Activated T-helper 9 cell treated with anti-CD3 and anti-CD28 coated beads, Interleukin-2, amount 50 U/mL, for 16 hours (primary cell): ENCODE measurements around the gene NAB1.

ENCODE experiments used
- DNase-seq: peaks from one replicate; pipeline ENCODE4 v3.0.0-alpha.2; 2020; ENCODE audit warnings: low read depth

NAB1 gene

DNA sequence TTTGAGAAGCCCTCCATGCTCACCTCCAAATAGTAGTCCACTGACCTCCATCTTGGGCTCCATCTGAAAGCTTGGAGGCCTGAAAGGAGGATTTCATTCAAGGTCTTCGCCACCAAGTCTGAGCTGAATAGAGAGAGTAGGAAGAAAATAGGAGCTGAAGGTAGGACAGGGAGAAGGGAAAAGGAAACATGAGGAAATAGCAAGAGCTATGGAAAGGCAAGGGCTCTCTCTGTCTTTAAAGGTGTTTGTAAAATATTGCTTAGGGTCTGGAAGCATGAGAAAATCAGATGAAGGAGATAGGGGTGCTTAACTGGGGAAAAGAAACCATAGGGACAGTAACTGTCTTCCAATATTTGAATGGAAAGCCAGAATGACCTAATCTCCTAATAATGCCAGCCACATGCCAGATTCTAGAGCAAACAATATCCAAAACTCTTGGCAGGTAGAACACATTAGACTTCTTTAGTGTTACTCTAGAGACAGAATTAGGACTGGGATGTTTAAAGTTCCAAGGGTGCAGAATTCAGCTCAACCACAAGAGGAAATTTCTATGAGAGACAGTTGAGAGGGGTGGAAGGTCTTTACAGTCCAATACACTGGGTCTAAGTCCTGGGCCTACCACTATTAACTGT is 67.4 kb downstream of the NAB1 start:
- no peak for DNase-seq

DNA sequence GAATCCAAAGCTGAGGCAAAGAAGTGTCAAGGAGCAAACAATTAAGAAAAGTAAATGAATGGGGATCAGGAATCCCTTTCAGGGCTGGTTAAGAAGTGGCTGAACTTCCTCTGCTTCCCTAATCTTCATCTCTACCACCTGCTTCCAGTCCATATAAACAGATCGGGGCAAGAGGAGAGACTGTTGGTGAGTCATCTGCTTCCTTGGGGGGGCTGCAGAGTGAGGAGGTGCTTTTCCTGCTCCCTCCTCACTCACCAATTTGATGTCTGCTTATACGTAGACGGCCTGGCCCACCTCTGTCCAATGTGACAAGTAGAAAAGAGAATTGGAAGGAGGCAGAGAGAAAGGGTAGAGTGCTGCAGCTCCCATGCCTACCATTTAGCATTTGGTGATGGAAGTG is 68.4 kb downstream of the NAB1 start:
- DNase-seq: no peak

DNA sequence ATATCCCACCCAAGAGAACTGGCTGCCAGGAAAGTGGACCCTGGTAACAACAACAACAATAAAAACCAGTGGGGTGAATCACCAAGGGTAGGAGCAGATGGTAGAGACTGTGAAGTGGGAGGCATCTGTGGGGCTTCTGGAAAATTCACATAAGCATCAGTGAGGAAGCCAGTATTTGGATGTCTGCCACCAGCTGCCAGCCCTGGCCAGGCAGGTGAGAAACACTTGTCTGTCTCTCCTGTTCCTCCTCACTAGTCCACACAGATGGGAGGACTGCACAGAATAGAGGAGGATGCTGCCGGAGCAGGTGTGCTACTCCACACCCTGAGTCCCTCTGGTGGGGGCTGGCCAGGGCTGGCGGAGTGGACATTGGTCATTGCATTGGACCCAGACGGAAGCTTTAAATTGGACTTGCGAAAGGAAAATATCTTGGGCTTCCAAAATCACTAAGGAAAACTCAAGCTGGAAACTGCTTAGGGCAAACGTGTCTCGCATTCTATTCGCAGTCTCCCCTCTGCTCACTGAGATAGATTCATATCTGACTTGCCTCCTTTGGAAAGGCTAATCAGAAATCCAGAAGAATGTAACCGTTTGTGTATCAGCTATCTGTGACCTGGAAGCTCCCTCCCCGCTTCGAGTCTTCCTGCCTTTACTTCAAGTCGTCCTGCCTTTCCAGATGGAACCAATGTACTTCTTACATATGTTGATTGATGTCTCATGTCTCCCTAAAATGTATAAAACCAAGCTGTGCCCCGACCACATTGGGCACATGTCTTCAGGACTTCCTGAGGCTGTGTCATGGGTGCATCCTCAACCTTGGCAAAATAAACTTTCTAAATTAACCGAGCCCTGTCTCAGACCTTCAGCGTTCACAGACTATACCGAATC is 69.1 kb downstream of the NAB1 start:
- DNase-seq: no peak

DNA sequence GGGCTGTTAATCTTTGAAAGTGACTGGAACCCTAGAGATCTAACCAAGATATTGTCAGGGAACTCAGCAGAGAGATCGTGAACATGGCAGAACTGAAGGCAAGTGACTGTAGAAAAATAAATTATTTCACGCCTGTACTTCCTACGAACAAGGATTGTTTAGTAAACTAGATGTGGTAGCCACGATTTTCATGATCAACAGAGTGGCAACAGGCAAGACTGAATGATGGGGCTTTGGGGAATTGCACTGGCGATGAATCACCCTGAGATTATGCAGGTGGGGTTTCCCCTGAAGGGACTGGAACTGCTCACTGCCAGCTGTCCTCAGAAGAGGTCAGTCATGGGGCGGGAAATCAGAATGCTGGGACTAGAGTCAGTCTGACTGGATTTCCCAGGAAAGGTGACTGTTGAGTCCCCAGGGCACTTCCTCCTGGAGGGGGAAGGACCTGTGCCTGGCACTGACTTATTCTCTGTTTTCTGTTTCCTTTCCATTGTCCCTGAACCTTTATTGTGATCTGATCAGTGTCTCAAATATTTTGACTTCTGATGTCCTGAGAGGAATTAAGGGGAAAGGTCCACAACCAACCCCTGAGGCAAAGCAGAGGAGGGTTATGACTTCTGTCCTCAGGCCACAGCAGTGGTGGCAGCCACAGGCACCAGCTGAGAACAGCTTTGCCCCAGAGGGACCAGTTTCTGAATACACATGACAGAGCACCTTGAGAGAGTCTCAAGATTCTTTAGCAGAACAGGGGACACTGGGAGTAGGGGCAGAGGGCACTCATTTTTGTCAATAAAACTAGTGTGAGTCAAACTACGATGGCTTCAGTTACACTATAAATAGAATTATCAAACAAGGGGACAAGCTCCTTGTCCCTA is 70.0 kb downstream of the NAB1 start:
- peak; percentile 51 for DNase-seq

DNA sequence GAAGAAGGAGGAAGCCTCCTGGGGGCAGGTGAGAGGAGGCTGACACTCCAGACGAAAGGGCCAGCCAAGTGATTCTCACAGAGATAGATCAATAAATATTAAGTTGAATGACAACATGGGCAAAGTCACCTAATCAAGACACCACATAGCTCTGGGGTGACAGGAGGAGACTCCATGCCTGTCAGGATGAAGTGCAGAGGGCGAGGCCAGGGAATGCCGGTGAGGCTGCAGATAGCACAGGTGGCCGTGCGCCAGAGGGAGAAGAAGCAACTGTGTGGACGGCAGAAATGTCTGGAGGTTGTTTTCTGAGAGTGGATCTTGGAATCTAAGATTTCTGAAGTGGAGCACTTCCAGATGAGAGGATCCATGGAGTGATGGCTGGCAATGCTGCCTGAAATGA is 71.4 kb downstream of the NAB1 start:
- no peak for DNase-seq

DNA sequence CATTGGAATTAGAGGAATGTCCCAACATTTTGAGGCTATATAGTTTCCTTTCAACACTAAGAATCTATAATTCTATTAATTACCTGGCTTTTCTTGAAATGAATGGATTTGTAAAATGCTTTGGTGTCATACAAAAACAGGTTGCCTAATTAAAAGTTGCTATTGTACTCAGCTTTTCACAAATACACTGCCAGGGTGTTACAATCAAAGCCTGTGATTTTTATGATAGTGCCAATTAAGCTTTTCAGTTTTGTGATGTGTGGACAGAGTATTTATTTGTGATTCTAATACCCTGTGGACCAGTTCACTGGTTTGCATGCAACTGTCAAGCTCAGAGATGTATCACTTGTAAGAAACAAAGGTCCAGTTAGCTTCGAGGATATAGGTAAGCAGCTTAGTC is 71.8 kb downstream of the NAB1 start:
- no peak for DNase-seq

DNA sequence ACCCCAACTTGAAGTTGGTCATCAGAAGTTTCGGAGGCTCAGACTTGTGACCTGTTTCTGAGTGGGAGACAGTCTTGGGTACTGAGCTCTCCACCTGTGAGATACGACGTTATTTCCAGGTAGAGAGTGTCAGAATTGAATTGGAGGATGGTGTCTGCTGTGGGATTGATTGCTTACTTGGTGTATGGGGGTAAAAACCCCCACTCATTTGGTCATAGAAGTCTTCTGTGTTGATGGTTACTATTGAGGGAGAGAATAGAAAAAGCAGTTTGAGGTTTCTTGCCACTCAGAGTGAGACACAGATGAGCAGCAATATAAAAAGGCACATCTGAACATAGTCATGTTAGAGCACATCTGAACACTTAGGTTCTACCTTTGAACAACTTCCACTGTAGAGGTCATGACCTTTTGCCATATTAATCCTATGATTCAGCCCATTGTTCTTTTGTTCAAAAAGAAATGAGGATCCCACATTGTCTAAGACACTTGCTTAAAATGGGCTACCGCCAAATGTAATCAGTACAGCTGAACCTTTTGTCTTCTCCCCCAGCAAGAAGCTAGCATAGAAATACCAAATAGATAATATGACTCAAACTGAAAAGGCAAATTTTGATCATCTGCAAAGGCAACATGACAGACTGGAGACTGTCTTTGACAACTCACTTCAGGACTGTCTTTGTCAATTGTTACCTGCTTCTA is 73.3 kb downstream of the NAB1 start:
- no peak for DNase-seq

DNA sequence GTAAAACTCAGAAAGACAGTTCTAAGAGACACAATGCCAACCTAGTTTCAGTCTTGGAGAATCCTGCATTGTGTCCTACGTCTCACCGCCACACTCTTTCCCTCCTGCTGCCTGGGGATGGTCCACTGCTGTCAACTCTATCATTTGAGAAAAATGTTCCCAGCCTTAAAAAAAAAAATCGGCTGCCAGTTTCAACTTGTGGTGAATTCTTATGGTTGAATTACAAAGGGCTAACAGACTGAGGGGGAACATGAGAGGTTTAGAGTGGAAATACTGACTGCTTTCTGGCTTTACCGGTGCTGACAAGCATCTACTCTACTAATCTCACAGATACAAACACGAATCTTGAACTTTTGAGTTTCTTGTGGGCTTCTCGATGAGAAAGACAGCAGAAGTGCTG is 74.0 kb downstream of the NAB1 start:
- DNase-seq: no peak

DNA sequence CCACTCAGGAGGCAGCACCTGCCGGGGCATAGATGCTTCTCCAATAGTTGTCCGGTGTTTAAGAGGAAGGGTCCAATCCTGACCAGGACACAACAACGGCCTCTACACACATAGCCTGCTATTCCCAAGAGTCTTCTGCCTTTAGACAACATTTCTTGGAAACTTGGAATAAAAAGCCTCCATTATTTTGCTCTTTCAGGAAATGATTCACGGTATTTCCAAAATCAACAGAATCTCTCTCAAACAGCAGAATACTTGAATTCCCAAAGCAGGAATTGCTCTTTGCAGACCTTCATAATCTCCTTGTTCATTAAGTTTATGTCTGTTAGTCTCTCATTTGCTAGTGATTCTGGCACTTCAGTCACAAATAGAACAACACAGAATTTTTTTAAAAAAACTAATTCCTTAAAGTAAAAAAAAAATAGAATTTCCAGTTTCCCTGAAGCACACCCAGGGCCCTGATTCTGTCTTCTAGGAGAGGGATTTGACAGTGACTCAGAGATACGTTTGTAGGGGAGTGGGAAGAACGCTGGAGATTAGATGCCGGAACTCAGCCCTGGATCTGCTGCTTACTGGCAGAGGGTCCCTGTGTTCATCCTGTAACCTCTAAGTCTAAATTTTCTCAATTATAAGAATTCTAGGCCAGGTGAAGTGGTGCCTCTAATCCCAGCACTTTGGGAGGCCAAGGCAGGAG is 74.7 kb downstream of the NAB1 start:
- no peak for DNase-seq

DNA sequence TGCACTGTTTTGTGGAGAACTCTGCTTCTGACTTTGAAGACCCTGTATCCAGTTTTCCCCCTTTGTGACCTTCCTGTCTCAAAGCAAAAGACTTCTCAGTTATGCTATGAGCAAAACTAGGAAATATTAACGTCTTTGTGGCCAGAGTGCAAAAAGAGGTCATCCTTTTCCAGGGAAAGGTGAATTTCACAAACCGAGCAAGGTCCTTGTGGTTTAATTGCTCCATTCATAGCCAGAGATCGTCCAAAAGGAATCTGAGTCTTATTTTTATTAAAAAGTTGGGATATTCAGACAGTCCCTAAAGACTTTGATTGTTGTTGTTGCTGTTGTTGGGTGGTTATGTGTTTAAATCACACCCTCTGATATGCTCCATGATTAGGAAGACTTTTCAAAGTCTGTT is 77.4 kb downstream of the NAB1 start:
- DNase-seq: no peak

DNA sequence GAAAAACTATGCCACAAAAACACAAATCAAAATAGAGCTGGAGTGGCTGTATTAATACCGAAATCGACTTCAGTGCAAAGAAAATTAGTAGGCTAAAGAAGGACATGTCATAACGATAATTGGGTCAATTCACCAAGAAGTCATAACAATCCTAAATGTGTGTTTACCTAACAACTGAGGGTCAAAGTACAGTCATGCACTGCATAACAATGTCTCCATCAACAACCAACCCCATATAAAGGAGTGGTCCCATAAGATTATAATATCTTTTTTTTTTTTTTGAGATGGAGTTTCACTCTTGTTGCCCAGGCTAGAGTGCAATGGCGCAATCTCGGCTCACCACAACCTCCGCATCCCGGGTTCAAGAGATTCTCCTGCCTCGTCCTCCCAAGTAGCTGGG is 87.5 kb downstream of the NAB1 start:
- DNase-seq: no peak

DNA sequence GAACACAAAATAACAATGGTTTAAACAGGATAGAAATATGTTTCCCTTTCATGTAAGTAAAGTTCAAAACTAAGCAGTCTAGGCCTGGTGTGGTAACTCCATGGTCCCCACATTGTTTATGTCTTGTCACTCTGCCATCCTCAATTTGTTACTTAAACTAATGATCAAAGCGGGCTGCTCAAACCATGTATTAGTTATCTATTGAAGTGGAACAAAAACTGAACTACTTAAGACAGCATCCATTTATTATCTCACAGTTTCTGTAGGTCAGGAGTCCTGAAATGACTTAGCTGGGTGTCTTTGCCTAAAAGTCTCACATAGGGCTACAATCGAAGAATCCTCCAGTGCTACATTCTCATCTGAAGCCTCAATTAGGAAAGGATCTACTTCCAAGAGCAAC is 91.6 kb downstream of the NAB1 start:
- DNase-seq: no peak
